Heart right ventricle (tissue), 16 donors: ENCODE data around the gene XRCC5. TPM values are rescaled to one million over a fixed set of nuclear protein-coding genes. Genes with fewer than 3 reads are reported as not detected.

Source experiments
- ATAC-seq, 8 donors: fragments of 200-7000 bp; cut with Tn5 transposase; one replicate each; pipeline ENCODE4 v1.9.1; 2020; ENCODE audit warnings: mild to moderate bottlenecking in 8 of 8, moderate library complexity in 8 of 8, moderate number of reproducible peaks in 1 of 8
- DNase-seq, 2 donors: peaks; one replicate each; pipeline ENCODE4 v3.0.0-alpha.2; 2020
- H3K27ac ChIP-seq, 10 donors: fragments of 200-600 bp; sonication (generic) in 2 of 10; one replicate each; pipeline versions ENCODE4 v1.5.0 to v1.8.0; 2020 to 2022; ENCODE audit warnings: mild to moderate bottlenecking in 3 of 10
- H3K27me3 ChIP-seq, 7 donors: fragments of 200-600 bp; one replicate each; pipeline ENCODE4 v1.8.0; 2021 to 2022; ENCODE audit warnings: mild to moderate bottlenecking in 2 of 7
- H3K36me3 ChIP-seq, 9 donors: fragments of 200-600 bp; sonication (generic) in 1 of 9; one replicate each; pipeline versions ENCODE4 v1.5.0 to v1.8.0; 2020 to 2022; ENCODE audit warnings: mild to moderate bottlenecking in 2 of 9
- H3K4me1 ChIP-seq, 9 donors: fragments of 200-600 bp; sonication (generic) in 1 of 9; one replicate each; pipeline versions ENCODE4 v1.5.0 to v1.8.0; 2020 to 2022; ENCODE audit warnings: mild to moderate bottlenecking in 4 of 9
- H3K4me3 ChIP-seq, 10 donors: fragments of 200-600 bp; sonication (generic) in 2 of 10; one replicate each; pipeline versions ENCODE4 v1.5.0 to v1.8.0; 2020 to 2022; ENCODE audit warnings: mild to moderate bottlenecking in 7 of 10, moderate library complexity in 2 of 10
- H3K9me3 ChIP-seq, 11 donors: fragments of 200-600 bp in 10 of 11; sonication (generic) in 2 of 11; one replicate each; pipeline versions ENCODE4 v1.5.0 to v1.8.0; 2013 to 2022; ENCODE audit warnings: mild to moderate bottlenecking in 2 of 11, control low read depth in 1 of 11, moderate library complexity in 1 of 11
- WGBS, 2 donors: extraction: QIAGEN DNeasy Blood & Tissue Kit; methylation state at CpG; one replicate each; pipeline ENCODE4 v1.1.7; 2013; ENCODE audit warnings: inconsistent platforms in 1 of 2; 5-methylcytosine and 5-hydroxymethylcytosine counted together
- intact Hi-C, 10 donors: fragments of 100-400 bp; cut with DNase I; formaldehyde crosslinking; loops; one replicate each; pipeline versions ENCODE4 v1.11.1 to v1.14.2; 2022
- polyA plus RNA-seq, 2 donors: library from polyadenylated mRNA; stranded (reverse); fragments of 200-250 nt; gene quantifications; one replicate each; pipeline ENCODE4 v1.2.3, GENCODE V29; 2013
- total RNA-seq, 10 donors: library from RNA; stranded (reverse); fragmentation: NEBNext Ultra II Directional in 3 of 10; extraction: Animal tissue kit (Norgen Biotek cat#: 25700) in 3 of 10; gene quantifications; one replicate each; pipeline versions ENCODE4 v1.2.1 to v1.2.4, GENCODE V29; 2021 to 2023
- TF ChIP-seq, protein P1 (sequence below), 9 donors: fragments of 200-600 bp; sonication (generic) in 2 of 9; IDR thresholded peaks; one replicate each; pipeline versions ENCODE4 v1.5.0 to v1.8.0; 2021 to 2022; ENCODE audit warnings: antibody characterized with exemption in 9 of 9, mild to moderate bottlenecking in 5 of 9, moderate library complexity in 1 of 9
- donor health status: Arrhythmogenic right ventricular cardiomyopathy.
- donor health status: ischemic (EF 13 %, LVEDD 7.1; RV severe dilation, severe dysfunction).
- donor health status: healthy with polysubstance abuse.
- donor health status: DM: no; HTN: yes; CAD: no.
- donor health status: DM: no; HTN: no; CAD: no.
- donor health status: ischemic (EF 25% LVEDD 6.9; RV normal size, moderate dysfunction).
- donor health status: ischemic (EF 25% LVEDD 5.7; RV mildly dilated, moderate dysfunction).
- donor health status: healthy.
- donor health status: DM: yes; HTN: yes; CAD: no.
- donor health status: Ischemic cardiomyopathy.
- donor health status: ischemic (EF 35%, LVEDD 5.7; RV mildly dilated, moderate dysfunction).
- donor health status: nonischemic (EF 11% LVEDD 7.7; RV severe dilation, severe dysfunction).
- donor health status: DM: yes; HTN: yes; CAD: no.
- donor health status: PGD.
- donor health status: ischemic (EF 29% LVEDD 5.4; RV normal size, mild dysfunction).
- donor health status: nonischemic (EF 23%, LVEDD 6.1; RV moderate dilation, normal function).

The XRCC5 gene
- total and polyA plus RNA-seq, 12 donors: 35.6 to 163 (median 134) TPM

GRCh38 chr2:216220976-216221375, 111.8 kb downstream of the XRCC5 start:
- intact Hi-C loops: loop anchor here in 2 of 10 donors (5.0 to 10.0 kb wide), 2 partner anchors 184 to 186 kb away; no protein-coding TSS in a partner anchor

GRCh38 chr2:216221811-216222210, 112.7 kb downstream of the XRCC5 start:
- Histone ChIP-seq H3K4me1 (peaks cover 0 to 21% (median 8%) of the 10 kb centered on the region in 9 donors), H3K27me3 (no peaks in the 10 kb centered on the region), H3K27ac (no peak overlapping the region), H3K4me3 (no peak overlapping the region), H3K9me3 (no peaks in the 10 kb centered on the region), H3K36me3 (no peaks in the 10 kb centered on the region)
- TF ChIP-seq, protein P1, sequence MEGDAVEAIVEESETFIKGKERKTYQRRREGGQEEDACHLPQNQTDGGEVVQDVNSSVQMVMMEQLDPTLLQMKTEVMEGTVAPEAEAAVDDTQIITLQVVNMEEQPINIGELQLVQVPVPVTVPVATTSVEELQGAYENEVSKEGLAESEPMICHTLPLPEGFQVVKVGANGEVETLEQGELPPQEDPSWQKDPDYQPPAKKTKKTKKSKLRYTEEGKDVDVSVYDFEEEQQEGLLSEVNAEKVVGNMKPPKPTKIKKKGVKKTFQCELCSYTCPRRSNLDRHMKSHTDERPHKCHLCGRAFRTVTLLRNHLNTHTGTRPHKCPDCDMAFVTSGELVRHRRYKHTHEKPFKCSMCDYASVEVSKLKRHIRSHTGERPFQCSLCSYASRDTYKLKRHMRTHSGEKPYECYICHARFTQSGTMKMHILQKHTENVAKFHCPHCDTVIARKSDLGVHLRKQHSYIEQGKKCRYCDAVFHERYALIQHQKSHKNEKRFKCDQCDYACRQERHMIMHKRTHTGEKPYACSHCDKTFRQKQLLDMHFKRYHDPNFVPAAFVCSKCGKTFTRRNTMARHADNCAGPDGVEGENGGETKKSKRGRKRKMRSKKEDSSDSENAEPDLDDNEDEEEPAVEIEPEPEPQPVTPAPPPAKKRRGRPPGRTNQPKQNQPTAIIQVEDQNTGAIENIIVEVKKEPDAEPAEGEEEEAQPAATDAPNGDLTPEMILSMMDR (IDR thresholded peaks at IDR 0.05): no peak
- WGBS, 2 donors: 60 to 74% methylated on average over 1 of the region's 1 CpG
- intact Hi-C loops: loop anchor here in 2 of 10 donors (5.0 to 10.0 kb wide), 2 partner anchors 183 to 185 kb away; no protein-coding TSS in a partner anchor
- ATAC-seq (peak in 1 of 8 donors; percentile 32), DNase-seq (no peak)

More at GRCh38 chr2:216220976-216221375, 111.8 kb downstream of the XRCC5 start:
- WGBS, 2 donors: 92 to 95% methylated on average over 4 of the region's 4 CpGs
- Histone ChIP-seq H3K9me3 (no peaks in the 10 kb centered on the region), H3K36me3 (no peaks in the 10 kb centered on the region), H3K27ac (no peak overlapping the region), H3K27me3 (no peaks in the 10 kb centered on the region), H3K4me3 (no peak overlapping the region), H3K4me1 (peaks cover 0 to 26% (median 8%) of the 10 kb centered on the region in 9 donors)
- ATAC-seq: no peak
- DNase-seq: no peak
- TF ChIP-seq, protein P1 (IDR thresholded peaks at IDR 0.05): no peak

GRCh38 chr2:216222650-216223352, 113.7 kb downstream of the XRCC5 start:
- H3K36me3 ChIP-seq: no peaks in the 10 kb centered on the region
- no peak overlapping the region for H3K27ac ChIP-seq
- WGBS, 2 donors: 68 to 69% methylated on average over 4 of the region's 4 CpGs
- H3K4me1 ChIP-seq: peaks cover 0 to 11% (median 5%) of the 10 kb centered on the region in 9 donors
- TF ChIP-seq, protein P1 (IDR thresholded peaks at IDR 0.05): peak in 4 of 9 donors; percentile 7 to 35 (median 22)
- H3K9me3 ChIP-seq: no peaks in the 10 kb centered on the region
- H3K27me3 ChIP-seq: no peaks in the 10 kb centered on the region
- no peak overlapping the region for H3K4me3 ChIP-seq
- ATAC-seq (no peak), DNase-seq (no peak)
- intact Hi-C loops: loop anchor here in 2 of 10 donors (5.0 to 10.0 kb wide), 2 partner anchors 182 to 184 kb away; no protein-coding TSS in a partner anchor

DNA sequence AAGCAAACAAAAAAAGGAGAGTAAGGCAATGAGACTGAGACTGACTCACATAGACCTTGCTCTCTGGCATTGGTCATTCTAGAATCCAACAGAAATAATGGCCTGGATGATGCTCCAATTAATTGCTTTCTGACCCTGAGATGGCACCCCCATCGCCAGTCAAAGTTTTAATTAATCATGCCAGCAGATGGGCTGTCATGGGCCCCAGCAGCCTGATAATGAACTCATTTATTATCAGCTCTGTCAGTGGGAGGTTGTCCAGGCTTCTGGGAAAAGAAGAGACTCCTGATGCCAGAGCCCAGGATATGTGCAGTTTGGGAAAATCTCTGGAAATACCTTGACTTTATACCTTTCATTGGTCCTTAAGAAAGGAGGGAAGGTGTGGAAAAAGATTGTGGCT, 115.2 kb downstream of the XRCC5 start:
- no peak for DNase-seq
- no peaks in the 10 kb centered on the region for H3K27me3 ChIP-seq
- no peaks in the 10 kb centered on the region for H3K36me3 ChIP-seq
- H3K27ac ChIP-seq: no peak overlapping the region
- no peak for ATAC-seq
- intact Hi-C loops: loop anchor here in 2 of 10 donors (5.0 to 10.0 kb wide), 2 partner anchors 180 to 183 kb away; no protein-coding TSS in a partner anchor
- 79 to 81% methylated on average over 1 of the region's 1 CpG for WGBS, 2 donors
- peaks cover 0 to 8% (median 0%) of the 10 kb centered on the region in 9 donors for H3K4me1 ChIP-seq
- peaks cover 0 to 12% (median 0%) of the 10 kb centered on the region in 11 donors for H3K9me3 ChIP-seq
- no peak overlapping the region for H3K4me3 ChIP-seq
- TF ChIP-seq, protein P1 (IDR thresholded peaks at IDR 0.05): no peak
